CD4-positive, alpha-beta T cell (primary cell): ENCODE data around the gene ZNF423. TPM values are rescaled to one million over a fixed set of nuclear protein-coding genes. Genes with fewer than 3 reads are reported as not detected.

Experiments used
- ATAC-seq: fragments of 200-7000 bp; cut with Tn5 transposase; one replicate; pipeline ENCODE4 v1.10.0; 2022; ENCODE audit warnings: mild to moderate bottlenecking; ENCODE audit not compliant: poor library complexity
- CTCF ChIA-PET: fragments of 350-600 bp; sonication (Branson Sonifier 250); formaldehyde crosslinking; loops from one replicate; lab custom pipeline; 2021; ENCODE audit warnings: antibody characterized with exemption, inconsistent platforms; lab: Charles Lee
- POLR2A ChIA-PET: fragments of 350-600 bp; sonication (Branson Sonifier 250); formaldehyde crosslinking; loops from one replicate; lab custom pipeline; 2021; ENCODE audit warnings: antibody characterized with exemption, inconsistent platforms; lab: Charles Lee
- DNase-seq, 14 experiments: peaks; one replicate each; pipeline ENCODE4 v3.0.0-alpha.2; 2013 to 2020; ENCODE audit warnings: mixed read lengths in 2 of 14
- H3K27ac ChIP-seq, 2 donors: one replicate each; pipeline versions ENCODE4 v1.5.1 to v1.7.0; 2013; ENCODE audit warnings: low read length in 2 of 2, low read depth in 1 of 2, mild to moderate bottlenecking in 1 of 2
- H3K27me3 ChIP-seq, 2 experiments: 1 replicate in 1 of 2; 2 replicates in 1 of 2; pipeline versions ENCODE4 v1.6.1 to v1.7.0; 2013; ENCODE audit warnings: low read length in 2 of 2, control low read depth in 1 of 2, mild to moderate bottlenecking in 1 of 2, moderate library complexity in 1 of 2; ENCODE audit not compliant: insufficient read depth in 2 of 2, control insufficient read depth in 1 of 2
- H3K36me3 ChIP-seq: one replicate; pipeline ENCODE4 v1.6.1; 2013; ENCODE audit warnings: low read length, control low read depth; ENCODE audit not compliant: insufficient read depth
- H3K4me1 ChIP-seq: one replicate; pipeline ENCODE4 v1.6.1; 2013; ENCODE audit warnings: low read length, control low read depth; ENCODE audit not compliant: insufficient read depth
- H3K4me3 ChIP-seq: one replicate; pipeline ENCODE4 v1.5.1; 2013; ENCODE audit warnings: mild to moderate bottlenecking, low read length, moderate library complexity
- H3K9me3 ChIP-seq, 2 experiments: 1 replicate in 1 of 2; 2 replicates in 1 of 2; pipeline versions ENCODE4 v1.6.1 to v1.7.0; 2013; ENCODE audit warnings: low read length in 2 of 2, mild to moderate bottlenecking in 2 of 2, control low read depth in 1 of 2, moderate library complexity in 1 of 2; ENCODE audit not compliant: control insufficient read depth in 1 of 2, insufficient read depth in 1 of 2
- H3K27ac Mint-ChIP-seq: one replicate; pipeline ENCODE4 v1.8.0; 2020; ENCODE audit warnings: mixed read lengths
- H3K27me3 Mint-ChIP-seq: one replicate; pipeline ENCODE4 v1.8.0; 2021; ENCODE audit warnings: mixed read lengths
- H3K36me3 Mint-ChIP-seq: one replicate; pipeline ENCODE4 v1.8.0; 2021; ENCODE audit warnings: low read depth, mixed read lengths
- H3K4me1 Mint-ChIP-seq: one replicate; pipeline ENCODE4 v1.8.0; 2021; ENCODE audit warnings: low read depth, mixed read lengths
- H3K4me3 Mint-ChIP-seq: one replicate; pipeline ENCODE4 v1.8.0; 2020; ENCODE audit warnings: mild to moderate bottlenecking, mixed read lengths
- H3K9me3 Mint-ChIP-seq: one replicate; pipeline ENCODE4 v1.8.0; 2020; ENCODE audit warnings: mixed read lengths
- CTCF ChIP-seq: fragments of 200-600 bp; IDR thresholded peaks from one replicate; pipeline ENCODE4 v1.8.0; 2022; ENCODE audit warnings: antibody characterized with exemption, mild to moderate bottlenecking
- intact Hi-C, 2 experiments: fragments of 100-400 bp; cut with DNase I in 1 of 2; cut with micrococcal nuclease in 1 of 2; formaldehyde crosslinking; loops; one replicate each; pipeline versions ENCODE4 v1.15.1 to v1.9.0; 2023 to 2025; cut with DNase I, micrococcal nuclease
- total RNA-seq, 174 experiments: library from RNA in 2 of 174; stranded (reverse) in 2 of 174; gene quantifications; one replicate each; pipeline ENCODE4 v1.2.3 and lab custom pipeline; 2021 to 2026

Gene ZNF423
- total RNA-seq, 2 experiments from 2014 or later = not detected

DNA sequence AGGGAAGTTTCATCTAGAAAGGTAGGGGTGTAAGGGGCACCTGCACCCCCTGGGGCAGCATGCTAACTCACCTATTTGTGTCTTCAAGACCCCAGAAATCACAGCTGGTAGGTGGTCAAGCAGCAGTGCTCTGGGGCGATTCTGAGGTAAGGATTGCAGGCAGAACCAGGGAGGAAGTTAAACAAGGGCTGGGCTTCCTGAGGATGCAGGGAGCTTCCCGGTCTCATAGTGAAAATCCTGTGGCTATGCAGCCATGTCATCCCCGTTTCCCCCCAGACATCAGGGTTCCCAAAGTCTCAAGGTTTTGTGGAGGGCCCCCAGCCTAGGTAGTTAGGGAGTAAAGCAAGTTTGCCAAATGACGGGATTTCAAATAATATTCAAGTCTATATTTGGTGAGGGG is 403.8 kb downstream of the ZNF423 start:
- H3K4me3 ChIP-seq = no peak overlapping the region
- CTCF ChIA-PET = interaction anchor here (2.1 kb wide), 1 partner anchor 40 kb away, joined by 4 read pairs; no protein-coding TSS in a partner anchor
- H3K27me3 Mint-ChIP-seq = no peaks in the 10 kb centered on the region
- no peaks in the 10 kb centered on the region for H3K36me3 Mint-ChIP-seq
- intact Hi-C loops = no loop called here
- DNase-seq = no peak
- ATAC-seq = no peak
- H3K27ac ChIP-seq = no peak overlapping the region
- no peaks in the 10 kb centered on the region for H3K36me3 ChIP-seq
- no peaks in the 10 kb centered on the region for H3K9me3 ChIP-seq
- no peak for TF ChIP-seq CTCF
- H3K4me1 ChIP-seq = no peaks in the 10 kb centered on the region
- POLR2A ChIA-PET = no interaction called here
- H3K27me3 ChIP-seq = no peaks in the 10 kb centered on the region
- H3K27ac Mint-ChIP-seq = no peak overlapping the region
- no peak overlapping the region for H3K4me3 Mint-ChIP-seq
- H3K4me1 Mint-ChIP-seq = no peaks in the 10 kb centered on the region
- H3K9me3 Mint-ChIP-seq = no peaks in the 10 kb centered on the region

DNA sequence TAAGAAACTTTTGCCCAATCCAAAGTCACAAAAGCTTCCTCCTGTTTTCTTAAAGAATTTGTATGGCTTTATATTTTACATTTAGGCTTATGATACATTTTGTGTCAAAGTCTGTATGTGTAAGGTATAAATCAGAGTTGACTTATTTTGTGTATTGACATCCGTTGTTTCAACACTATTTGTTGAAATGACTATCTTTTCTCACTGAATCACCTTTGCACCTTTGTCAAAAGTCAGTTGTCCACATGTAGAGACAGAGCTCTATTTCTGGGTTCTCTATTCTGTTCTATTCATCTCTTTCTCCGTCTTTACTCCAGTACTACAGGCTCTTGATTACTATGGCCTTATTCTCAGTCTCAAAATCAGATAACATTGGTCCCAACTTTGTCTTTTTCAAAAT is 409.1 kb downstream of the ZNF423 start:
- CTCF ChIA-PET = interaction anchor here (1.6 kb wide), 1 partner anchor 19 kb away, joined by 3 read pairs; no protein-coding TSS in a partner anchor

GRCh38 chr16:49443576-49443975 is 412.3 kb downstream of the ZNF423 start:
- H3K4me1 Mint-ChIP-seq = peaks cover 32% of the 10 kb centered on the region

More for the DNA sequence above, 409.1 kb downstream of the ZNF423 start:
- no peaks in the 10 kb centered on the region for H3K27me3 Mint-ChIP-seq
- DNase-seq (no peak), ATAC-seq (no peak)
- POLR2A ChIA-PET = no interaction called here
- H3K9me3 Mint-ChIP-seq = no peaks in the 10 kb centered on the region
- H3K27me3 ChIP-seq = no peaks in the 10 kb centered on the region
- no peaks in the 10 kb centered on the region for H3K36me3 Mint-ChIP-seq
- H3K36me3 ChIP-seq = no peaks in the 10 kb centered on the region
- TF ChIP-seq CTCF = no peak
- no peak overlapping the region for H3K4me3 ChIP-seq
- H3K9me3 ChIP-seq = no peaks in the 10 kb centered on the region
- intact Hi-C loops = loop anchor here in 1 of 2 experiments (10.0 kb wide), 1 partner anchor 408 kb away; the partner anchor contains the start of gene ZNF423
- no peak overlapping the region for H3K4me3 Mint-ChIP-seq
- no peak overlapping the region for H3K27ac ChIP-seq
- H3K4me1 ChIP-seq = peaks cover 6% of the 10 kb centered on the region
- peaks cover 13% of the 10 kb centered on the region for H3K4me1 Mint-ChIP-seq
- H3K27ac Mint-ChIP-seq = no peak overlapping the region

More at GRCh38 chr16:49443576-49443975, 412.3 kb downstream of the ZNF423 start:
- H3K4me3 Mint-ChIP-seq = no peak overlapping the region
- no peaks in the 10 kb centered on the region for H3K27me3 ChIP-seq
- POLR2A ChIA-PET = no interaction called here
- no peaks in the 10 kb centered on the region for H3K36me3 ChIP-seq
- H3K27me3 Mint-ChIP-seq = no peaks in the 10 kb centered on the region
- H3K9me3 ChIP-seq = no peaks in the 10 kb centered on the region
- intact Hi-C loops = loop anchor here in 1 of 2 experiments (2.0 to 10.0 kb wide), 2 partner anchors 17 to 411 kb away; partner anchors contain the start of gene ZNF423
- no peaks in the 10 kb centered on the region for H3K36me3 Mint-ChIP-seq
- H3K4me3 ChIP-seq = no peak overlapping the region
- no peak overlapping the region for H3K27ac ChIP-seq
- H3K4me1 ChIP-seq = peaks cover 21% of the 10 kb centered on the region
- no peak for TF ChIP-seq CTCF
- ATAC-seq = no peak
- CTCF ChIA-PET = no interaction called here
- H3K27ac Mint-ChIP-seq = peak overlapping the region; percentile 80
- no peak for DNase-seq
- H3K9me3 Mint-ChIP-seq = no peaks in the 10 kb centered on the region
